22Rv1 (cell line): ENCODE measurements around the gene ERG.

Experiments
- CTCF ChIP-seq: fragments of 450-650 bp; IDR thresholded peaks from 2 replicates; pipeline ENCODE4 v1.5.1; 2017; ENCODE audit warnings: mild to moderate bottlenecking
- ZFX ChIP-seq: fragments of 450-650 bp; IDR thresholded peaks from 2 replicates; pipeline ENCODE4 v1.6.1; 2017; ENCODE audit warnings: antibody characterized with exemption, borderline replicate concordance

DNA sequence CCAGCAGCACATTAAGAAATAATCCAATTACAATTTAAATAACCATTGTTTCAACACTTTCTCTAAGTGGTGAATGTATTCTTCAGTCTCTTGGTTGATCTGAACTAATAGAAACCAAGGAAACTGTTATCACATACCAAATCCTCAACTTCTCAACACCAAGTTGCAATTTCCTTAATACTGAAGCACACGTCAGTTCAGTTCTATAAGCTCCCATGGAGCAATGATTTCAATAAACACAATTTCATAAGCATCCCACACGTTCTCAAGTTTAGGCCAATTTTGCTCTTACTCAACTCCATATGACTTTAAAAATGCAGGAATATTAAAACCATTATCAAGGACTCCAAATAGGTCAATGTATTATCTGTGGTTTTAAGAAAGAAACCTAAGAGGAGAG lies 5.8 kb upstream of the ERG start:
- TF ChIP-seq CTCF, result no peak
- TF ChIP-seq ZFX, result no peak
